Keratinocyte (primary cell): Measurements from ENCODE around the gene CCDC116. TPM values are rescaled to one million over a fixed set of nuclear protein-coding genes. Genes with fewer than 3 reads are reported as not detected.

Source experiments
- DNase-seq: peaks from one replicate; pipeline ENCODE4 v3.0.0-alpha.2; 2011; ENCODE audit warnings: low read depth, missing footprints, low spot score
- FAIRE-seq: peaks from 2 replicates; lab custom pipeline; 2011; peaks lifted over from hg19 to GRCh38; lab: Jason Lieb, UNC
- H2AFZ ChIP-seq: 2 replicates; pipeline ENCODE4 v1.6.0; 2012; ENCODE audit warnings: low read length, control low read depth, inconsistent platforms; ENCODE audit not compliant: control insufficient read depth
- H3K27ac ChIP-seq: 2 replicates; pipeline ENCODE4 v1.5.1; 2011; ENCODE audit warnings: low read length; ENCODE audit not compliant: control insufficient read depth, insufficient read depth
- H3K27me3 ChIP-seq: 3 replicates; pipeline ENCODE4 v1.6.0; 2011; ENCODE audit warnings: low read length; ENCODE audit not compliant: control insufficient read depth, insufficient read depth; ENCODE audit errors: extremely low read depth
- H3K36me3 ChIP-seq, 2 experiments: 2 replicates in 1 of 2; 3 replicates in 1 of 2; pipeline ENCODE4 v1.5.1; 2011; ENCODE audit warnings: low read length in 2 of 2, mild to moderate bottlenecking in 1 of 2; ENCODE audit not compliant: control insufficient read depth in 2 of 2, insufficient read depth in 2 of 2; ENCODE audit errors: extremely low read depth in 1 of 2
- H3K4me1 ChIP-seq: 3 replicates; pipeline ENCODE4 v1.5.1; 2011; ENCODE audit warnings: low read length; ENCODE audit not compliant: control insufficient read depth, insufficient read depth; ENCODE audit errors: extremely low read depth
- H3K4me2 ChIP-seq: 3 replicates; pipeline ENCODE4 v1.6.0; 2011; ENCODE audit warnings: low read depth, low read length; ENCODE audit not compliant: control insufficient read depth, insufficient read depth; ENCODE audit errors: extremely low read depth
- H3K4me3 ChIP-seq, 3 experiments: fragments of 200-600 bp in 1 of 3; sonication (generic) in 1 of 3; 2 replicates in 2 of 3; 3 replicates in 1 of 3; pipeline ENCODE4 v1.5.1; 2011 to 2016; ENCODE audit warnings: low read length in 3 of 3, mild to moderate bottlenecking in 3 of 3, control low read depth in 2 of 3, inconsistent platforms in 1 of 3, low read depth in 1 of 3, mixed read lengths in 1 of 3, mixed run types in 1 of 3, moderate library complexity in 1 of 3; ENCODE audit not compliant: control insufficient read depth in 2 of 3, insufficient read depth in 2 of 3; ENCODE audit errors: extremely low read depth in 1 of 3
- H3K79me2 ChIP-seq: 2 replicates; pipeline ENCODE4 v1.6.0; 2012; ENCODE audit warnings: low read length; ENCODE audit not compliant: control insufficient read depth, insufficient read depth
- H3K9ac ChIP-seq: 3 replicates; pipeline ENCODE4 v1.6.0; 2011; ENCODE audit warnings: low read length; ENCODE audit not compliant: control insufficient read depth, insufficient read depth; ENCODE audit errors: extremely low read depth
- H3K9me1 ChIP-seq: 3 replicates; pipeline ENCODE4 v1.6.0; 2011; ENCODE audit warnings: low read length; ENCODE audit not compliant: control insufficient read depth, insufficient read depth; ENCODE audit errors: extremely low read depth
- H3K9me3 ChIP-seq: 2 replicates; pipeline ENCODE4 v1.5.1; 2012; ENCODE audit warnings: low read depth, low read length; ENCODE audit not compliant: control insufficient read depth
- H4K20me1 ChIP-seq: 3 replicates; pipeline ENCODE4 v1.6.0; 2011; ENCODE audit warnings: low read length; ENCODE audit not compliant: control insufficient read depth, insufficient read depth; ENCODE audit errors: extremely low read depth
- EZH2 ChIP-seq: IDR thresholded peaks from one replicate; pipeline ENCODE4 v1.6.1; 2012; ENCODE audit warnings: inconsistent platforms, mild to moderate bottlenecking, low read length, moderate library complexity
- dilution Hi-C: fragments of 300-500 bp; cut with MboI; formaldehyde crosslinking; loops from one replicate; pipeline ENCODE4 v1.7.0; 2020; ENCODE audit warnings: low sequenced_read_pairs; ENCODE audit not compliant: extremely low pct_ligation_motif_present
- polyA plus RNA-seq, 5 experiments: library from polyadenylated mRNA; depleted of rRNA in 3 of 5; stranded (reverse) in 3 of 5; stranded (forward) in 1 of 5; unstranded in 1 of 5; fragments of >200 nt; gene quantifications; 1 replicate in 1 of 5; 2 replicates in 3 of 5; 3 replicates in 1 of 5; pipeline versions ENCODE4 v1.2.1 to v1.2.3, GENCODE V29; 2011 to 2012; ENCODE audit warnings: missing spikeins in 2 of 5, low read depth in 1 of 5, low replicate concordance in 1 of 5
- TF ChIP-seq, protein P1 (sequence below), 3 experiments: IDR thresholded peaks in 1 of 3; conservative IDR thresholded peaks in 1 of 3; optimal IDR thresholded peaks in 1 of 3; 2 replicates in 2 of 3; 3 replicates in 1 of 3; pipeline versions ENCODE3 to v1.5.1; 2011; ENCODE audit warnings: low read length in 3 of 3, mild to moderate bottlenecking in 3 of 3, moderate library complexity in 2 of 3, control low read depth in 1 of 3, inconsistent platforms in 1 of 3; ENCODE audit not compliant: insufficient read depth in 2 of 3; ENCODE audit errors: extremely low read depth in 1 of 3

The CCDC116 gene
- polyA plus RNA-seq, 1 donor (not counting 4 experiments of a cell fraction or from before 2014, with no cell fraction given): 0.03 TPM

DNA sequence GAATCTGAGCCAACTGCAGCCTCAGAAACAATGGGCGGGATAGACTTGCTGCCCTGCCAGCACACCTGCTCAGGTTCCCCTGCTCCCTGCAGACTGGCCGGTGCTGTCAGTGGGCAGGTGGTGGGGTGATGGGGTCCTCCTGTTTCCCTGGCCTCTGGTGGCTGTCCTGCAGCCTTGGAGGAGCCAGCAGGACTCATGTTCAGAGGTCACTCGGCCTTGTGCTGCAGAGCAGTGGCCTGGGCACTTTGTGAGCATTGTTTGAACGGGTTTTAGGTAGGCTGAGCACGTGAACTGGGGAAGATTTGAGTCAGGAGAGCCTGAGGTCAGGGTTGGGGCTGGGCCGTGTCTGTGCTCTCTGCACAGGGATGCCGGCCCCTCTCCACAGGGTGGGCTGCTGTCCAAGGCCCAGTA lies 50.8 kb downstream of the CCDC116 start:
- no peaks in the 10 kb centered on the region for H3K9me3 ChIP-seq
- H4K20me1 ChIP-seq: no peaks in the 10 kb centered on the region
- no peak overlapping the region for H3K9ac ChIP-seq
- dilution Hi-C loops: no loop called here
- H3K36me3 ChIP-seq: peaks cover 14 to 25% of the 10 kb centered on the region in 2 experiments
- no peaks in the 10 kb centered on the region for H3K79me2 ChIP-seq
- TF ChIP-seq, protein P1, sequence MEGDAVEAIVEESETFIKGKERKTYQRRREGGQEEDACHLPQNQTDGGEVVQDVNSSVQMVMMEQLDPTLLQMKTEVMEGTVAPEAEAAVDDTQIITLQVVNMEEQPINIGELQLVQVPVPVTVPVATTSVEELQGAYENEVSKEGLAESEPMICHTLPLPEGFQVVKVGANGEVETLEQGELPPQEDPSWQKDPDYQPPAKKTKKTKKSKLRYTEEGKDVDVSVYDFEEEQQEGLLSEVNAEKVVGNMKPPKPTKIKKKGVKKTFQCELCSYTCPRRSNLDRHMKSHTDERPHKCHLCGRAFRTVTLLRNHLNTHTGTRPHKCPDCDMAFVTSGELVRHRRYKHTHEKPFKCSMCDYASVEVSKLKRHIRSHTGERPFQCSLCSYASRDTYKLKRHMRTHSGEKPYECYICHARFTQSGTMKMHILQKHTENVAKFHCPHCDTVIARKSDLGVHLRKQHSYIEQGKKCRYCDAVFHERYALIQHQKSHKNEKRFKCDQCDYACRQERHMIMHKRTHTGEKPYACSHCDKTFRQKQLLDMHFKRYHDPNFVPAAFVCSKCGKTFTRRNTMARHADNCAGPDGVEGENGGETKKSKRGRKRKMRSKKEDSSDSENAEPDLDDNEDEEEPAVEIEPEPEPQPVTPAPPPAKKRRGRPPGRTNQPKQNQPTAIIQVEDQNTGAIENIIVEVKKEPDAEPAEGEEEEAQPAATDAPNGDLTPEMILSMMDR (optimal IDR thresholded peaks at IDR 0.05 in 1 of 3, IDR thresholded peaks at IDR 0.05 in 1 of 3, conservative IDR thresholded peaks at IDR 0.05 in 1 of 3; ENCODE audit: extremely low read depth in 1 of 3, insufficient read depth in 2 of 3, low read length in 3 of 3): no peak
- TF ChIP-seq EZH2: no peak
- no peak overlapping the region for H3K4me3 ChIP-seq
- no peak for FAIRE-seq
- H3K4me2 ChIP-seq: no peak overlapping the region
- no peak overlapping the region for H2AFZ ChIP-seq
- H3K27ac ChIP-seq: no peak overlapping the region
- no peaks in the 10 kb centered on the region for H3K4me1 ChIP-seq
- no peak for DNase-seq
- H3K27me3 ChIP-seq: no peaks in the 10 kb centered on the region
- H3K9me1 ChIP-seq: no peaks in the 10 kb centered on the region

DNA sequence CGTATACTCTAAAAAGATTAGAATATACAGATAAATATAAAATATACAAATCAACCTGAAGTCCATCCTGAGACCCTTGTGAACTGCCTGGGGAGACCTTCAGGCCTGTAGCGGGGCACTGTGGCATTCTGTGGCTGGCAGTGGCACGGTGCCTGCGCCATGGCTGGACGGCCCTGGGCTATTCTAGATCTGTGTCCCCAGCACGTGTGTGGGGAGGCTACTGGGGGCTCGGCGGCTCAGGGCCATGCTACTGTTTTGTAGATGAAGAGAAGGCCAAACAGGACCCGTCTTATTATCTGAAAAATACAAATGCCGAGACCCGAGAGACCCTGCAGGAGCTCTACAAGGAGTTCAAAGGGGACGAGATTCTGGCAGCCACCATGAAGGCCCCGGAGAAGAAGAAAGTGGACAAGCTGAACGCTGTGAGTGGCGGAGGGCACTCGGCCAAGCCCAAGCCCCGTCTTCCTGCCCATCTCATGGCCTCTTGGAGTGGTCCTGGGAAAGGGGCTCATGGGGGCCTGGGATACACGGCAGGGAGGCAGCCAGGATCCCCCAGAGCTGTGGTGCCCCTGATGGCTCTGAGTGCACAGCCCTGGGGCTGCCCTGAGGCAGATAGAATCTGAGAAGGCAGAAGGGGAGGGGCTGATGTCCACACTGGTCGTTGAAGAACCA lies 52.1 kb downstream of the CCDC116 start:
- no peak for DNase-seq
- Histone ChIP-seq H3K4me3 (no peak overlapping the region), H2AFZ (no peak overlapping the region), H3K4me2 (no peak overlapping the region), H3K27me3 (no peaks in the 10 kb centered on the region), H3K36me3 (peaks cover 14 to 27% of the 10 kb centered on the region in 2 experiments), H3K79me2 (no peaks in the 10 kb centered on the region), H3K9ac (no peak overlapping the region), H4K20me1 (no peaks in the 10 kb centered on the region), H3K27ac (no peak overlapping the region), H3K9me3 (no peaks in the 10 kb centered on the region), H3K9me1 (no peaks in the 10 kb centered on the region), H3K4me1 (no peaks in the 10 kb centered on the region)
- TF ChIP-seq EZH2: no peak
- TF ChIP-seq, protein P1 (optimal IDR thresholded peaks at IDR 0.05 in 1 of 3, IDR thresholded peaks at IDR 0.05 in 1 of 3, conservative IDR thresholded peaks at IDR 0.05 in 1 of 3; ENCODE audit: extremely low read depth in 1 of 3, insufficient read depth in 2 of 3, low read length in 3 of 3): no peak
- no peak for FAIRE-seq
- dilution Hi-C loops: no loop called here
